Mesenchymal stem cell (in vitro differentiated cells and primary cell): ENCODE results near the gene DNTT.

ENCODE experiments used
- DNase-seq: peaks from one replicate; pipeline ENCODE4 v3.0.0-alpha.2; 2013
- H2AFZ ChIP-seq: one replicate; pipeline ENCODE4 v1.6.1; 2013; ENCODE audit warnings: low read depth, mild to moderate bottlenecking, control low read depth, inconsistent platforms, low read length, moderate library complexity
- H2AK5ac ChIP-seq: 2 replicates; pipeline ENCODE4 v1.6.1; 2013; ENCODE audit warnings: low read length, moderate library complexity, mild to moderate bottlenecking, inconsistent platforms; ENCODE audit not compliant: severe bottlenecking
- H2BK120ac ChIP-seq: one replicate; pipeline ENCODE4 v1.6.1; 2013; ENCODE audit warnings: low read depth, mild to moderate bottlenecking, inconsistent platforms, low read length, moderate library complexity
- H2BK12ac ChIP-seq, 2 experiments: one replicate each; pipeline ENCODE4 v1.6.1; 2013; ENCODE audit warnings: inconsistent platforms in 2 of 2, low read length in 2 of 2, mild to moderate bottlenecking in 2 of 2, moderate library complexity in 2 of 2, control low read depth in 1 of 2
- H2BK15ac ChIP-seq: one replicate; pipeline ENCODE4 v1.6.1; 2013; ENCODE audit warnings: mild to moderate bottlenecking, low read depth, inconsistent platforms; ENCODE audit not compliant: poor library complexity, severe bottlenecking
- H2BK5ac ChIP-seq: 2 replicates; pipeline ENCODE4 v1.6.1; 2013; ENCODE audit warnings: low read depth, mild to moderate bottlenecking, low read length, control low read depth, inconsistent platforms; ENCODE audit not compliant: poor library complexity, severe bottlenecking
- H3K14ac ChIP-seq, 2 experiments: one replicate each; pipeline ENCODE4 v1.6.1; 2013; ENCODE audit warnings: inconsistent platforms in 2 of 2, low read length in 2 of 2, control low read depth in 1 of 2, mild to moderate bottlenecking in 1 of 2, moderate library complexity in 1 of 2
- H3K18ac ChIP-seq, 2 experiments: one replicate each; pipeline ENCODE4 v1.6.1; 2013; ENCODE audit warnings: inconsistent platforms in 2 of 2, low read length in 2 of 2, control low read depth in 1 of 2, low read depth in 1 of 2, mild to moderate bottlenecking in 1 of 2
- H3K23ac ChIP-seq, 2 experiments: one replicate each; pipeline ENCODE4 v1.6.1; 2013; ENCODE audit warnings: inconsistent platforms in 2 of 2, low read length in 2 of 2, mild to moderate bottlenecking in 2 of 2, moderate library complexity in 2 of 2, control low read depth in 1 of 2
- H3K27ac ChIP-seq: 2 replicates; pipeline ENCODE4 v1.5.1; 2013; ENCODE audit warnings: mild to moderate bottlenecking, moderate library complexity, low read length, control low read depth, inconsistent platforms; ENCODE audit not compliant: poor library complexity, severe bottlenecking
- H3K27me3 ChIP-seq, 2 experiments: 2 replicates each; pipeline versions ENCODE4 v1.6.1 to v1.7.0; 2013; ENCODE audit warnings: low read length in 2 of 2, mild to moderate bottlenecking in 2 of 2, moderate library complexity in 2 of 2, control low read depth in 1 of 2, inconsistent platforms in 1 of 2; ENCODE audit not compliant: control insufficient read depth in 1 of 2, insufficient read depth in 1 of 2
- H3K36me3 ChIP-seq, 2 experiments: 2 replicates each; pipeline versions ENCODE4 v1.6.1 to v1.7.0; 2013; ENCODE audit warnings: low read length in 2 of 2, control low read depth in 1 of 2, inconsistent platforms in 1 of 2, low read depth in 1 of 2, mild to moderate bottlenecking in 1 of 2; ENCODE audit not compliant: insufficient read depth in 2 of 2, control insufficient read depth in 1 of 2
- H3K4ac ChIP-seq, 2 experiments: one replicate each; pipeline ENCODE4 v1.6.1; 2013; ENCODE audit warnings: inconsistent platforms in 2 of 2, low read length in 2 of 2, mild to moderate bottlenecking in 2 of 2, moderate library complexity in 2 of 2, control low read depth in 1 of 2, low read depth in 1 of 2
- H3K4me1 ChIP-seq: 2 replicates; pipeline ENCODE4 v1.6.1; 2013; ENCODE audit warnings: low read depth, low read length, control low read depth; ENCODE audit not compliant: control insufficient read depth, insufficient read depth
- H3K4me2 ChIP-seq: 2 replicates; pipeline ENCODE4 v1.6.1; 2013; ENCODE audit warnings: low read length, mild to moderate bottlenecking, inconsistent platforms; ENCODE audit not compliant: poor library complexity, severe bottlenecking
- H3K4me3 ChIP-seq, 2 experiments: 2 replicates each; pipeline versions ENCODE4 v1.5.1 to v1.7.0; 2013; ENCODE audit warnings: low read length in 2 of 2, mild to moderate bottlenecking in 2 of 2, control low read depth in 1 of 2, low read depth in 1 of 2; ENCODE audit not compliant: insufficient read depth in 1 of 2
- H3K79me1 ChIP-seq: replicated peaks from 2 replicates; pipeline ENCODE4 v1.6.1; 2013; ENCODE audit warnings: mild to moderate bottlenecking, control low read depth, low read length, inconsistent platforms; ENCODE audit not compliant: poor library complexity, severe bottlenecking
- H3K9ac ChIP-seq: 2 replicates; pipeline ENCODE4 v1.7.0; 2013; ENCODE audit warnings: mild to moderate bottlenecking, low read length, moderate library complexity
- H3K9me3 ChIP-seq: 2 replicates; pipeline ENCODE4 v1.7.0; 2013; ENCODE audit warnings: mild to moderate bottlenecking, low read length; ENCODE audit not compliant: control insufficient read depth
- H4K8ac ChIP-seq: one replicate; pipeline ENCODE4 v1.6.1; 2013; ENCODE audit warnings: inconsistent platforms, mild to moderate bottlenecking, low read length, moderate library complexity
- H4K91ac ChIP-seq: one replicate; pipeline ENCODE4 v1.6.1; 2013; ENCODE audit warnings: mild to moderate bottlenecking, low read length, inconsistent platforms
- WGBS: methylation state at CpG from one replicate; pipeline ENCODE4 v1.1.7; 2013; ENCODE audit warnings: mixed read lengths; 5-methylcytosine and 5-hydroxymethylcytosine counted together

The DNTT gene

DNA sequence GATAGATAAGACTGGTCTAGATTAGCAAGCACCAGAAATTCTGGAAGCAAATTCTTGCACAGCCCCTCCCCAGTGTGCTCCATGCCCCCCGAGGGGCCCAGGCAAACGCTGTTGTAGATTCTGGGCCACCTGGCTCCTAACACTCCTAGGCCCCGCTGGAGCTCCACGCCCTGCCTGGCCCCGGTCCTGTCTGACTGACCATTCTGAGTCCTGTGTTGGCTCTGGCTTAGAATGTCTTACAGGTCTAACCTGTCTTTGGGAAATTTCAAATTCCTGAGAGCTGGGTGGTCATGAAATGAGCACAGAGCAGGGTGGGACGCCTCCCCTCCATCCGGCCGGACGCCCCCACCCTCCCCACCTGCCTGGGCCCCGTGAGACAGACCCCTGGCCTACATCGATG, 67.1 kb downstream of the DNTT start:
- no peak overlapping the region for H3K4ac ChIP-seq
- no peak overlapping the region for H2BK12ac ChIP-seq
- DNase-seq = no peak
- H3K9me3 ChIP-seq = no peaks in the 10 kb centered on the region
- no peak overlapping the region for H2BK120ac ChIP-seq
- H3K4me3 ChIP-seq = no peak overlapping the region
- WGBS = 96% methylated on average over 11 of the region's 11 CpGs
- no peak overlapping the region for H3K14ac ChIP-seq
- peaks cover 0 to 30% of the 10 kb centered on the region in 2 experiments for H3K36me3 ChIP-seq
- H2BK5ac ChIP-seq = no peak overlapping the region
- H3K4me2 ChIP-seq = no peak overlapping the region
- no peak overlapping the region for H2BK15ac ChIP-seq
- no peak overlapping the region for H4K91ac ChIP-seq
- H3K27me3 ChIP-seq = peaks cover 3 to 23% of the 10 kb centered on the region in 2 experiments
- no peak overlapping the region for H2AFZ ChIP-seq
- H4K8ac ChIP-seq = no peak overlapping the region
- no peak overlapping the region for H3K27ac ChIP-seq
- peaks cover 15% of the 10 kb centered on the region for H3K4me1 ChIP-seq
- H3K9ac ChIP-seq = no peak overlapping the region
- no peaks in the 10 kb centered on the region for H3K79me1 ChIP-seq
- no peak overlapping the region for H3K18ac ChIP-seq
- H3K23ac ChIP-seq = no peak overlapping the region
- H2AK5ac ChIP-seq = no peak overlapping the region

DNA sequence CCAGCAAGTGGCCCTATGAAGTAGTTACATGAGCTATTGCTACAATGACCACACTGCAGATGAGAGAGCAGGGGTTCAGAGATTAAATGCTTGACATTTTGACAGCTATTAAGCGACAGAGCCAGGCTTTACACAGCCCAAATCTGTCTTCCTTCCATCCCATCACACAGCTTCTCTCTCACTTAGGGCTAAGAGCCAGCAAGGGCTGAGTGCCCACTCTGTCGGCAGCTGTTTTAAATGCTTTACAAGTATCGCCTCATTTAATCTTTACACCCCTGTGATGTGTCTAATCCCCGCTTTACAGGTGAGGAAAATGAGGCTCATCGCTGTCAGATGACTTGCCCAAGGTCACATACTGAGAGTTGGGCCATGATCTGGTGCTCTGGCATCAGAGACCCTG, 69.8 kb downstream of the DNTT start:
- DNase-seq = no peak
- Histone ChIP-seq H3K36me3 (peaks cover 0 to 33% of the 10 kb centered on the region in 2 experiments), H3K4me1 (peaks cover 23% of the 10 kb centered on the region), H3K14ac (no peak overlapping the region), H3K27ac (no peak overlapping the region), H3K23ac (no peak overlapping the region), H2BK12ac (no peak overlapping the region), H3K18ac (no peak overlapping the region), H2BK120ac (no peak overlapping the region), H2BK5ac (no peak overlapping the region), H3K9me3 (no peaks in the 10 kb centered on the region), H3K27me3 (peaks cover 3 to 30% of the 10 kb centered on the region in 2 experiments), H4K91ac (no peak overlapping the region), H3K4me2 (no peak overlapping the region), H3K9ac (no peak overlapping the region), H3K79me1 (no peaks in the 10 kb centered on the region), H3K4me3 (no peak overlapping the region), H2AFZ (no peak overlapping the region), H2BK15ac (no peak overlapping the region), H3K4ac (no peak overlapping the region), H4K8ac (no peak overlapping the region), H2AK5ac (no peak overlapping the region)
- WGBS = 94% methylated on average over 5 of the region's 5 CpGs

DNA sequence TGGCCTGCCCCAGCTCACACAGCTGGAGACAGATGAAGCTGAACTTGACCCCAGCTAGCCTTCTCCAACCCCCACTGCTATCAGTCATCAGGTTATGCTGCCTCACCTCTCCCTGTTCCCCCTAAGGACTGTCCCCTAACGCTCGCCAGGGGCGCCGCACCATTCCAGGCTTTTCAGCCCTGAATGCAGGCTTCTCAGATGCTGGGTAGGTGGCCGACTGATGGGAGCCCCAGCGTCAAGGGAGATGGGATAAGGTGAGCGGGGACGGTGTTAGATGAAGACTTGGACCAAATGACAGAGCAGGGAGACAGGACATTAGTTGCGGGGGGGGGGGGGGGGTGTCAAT, 70.4 kb downstream of the DNTT start:
- no peak for DNase-seq
- Histone ChIP-seq H2BK120ac (no peak overlapping the region), H3K9ac (peak overlapping the region; percentile 79), H2AFZ (no peak overlapping the region), H3K18ac (no peak overlapping the region), H3K36me3 (peaks cover 0 to 32% of the 10 kb centered on the region in 2 experiments), H3K4me3 (peak overlapping the region in 1 of 2 experiments; percentile 81), H2AK5ac (no peak overlapping the region), H2BK12ac (no peak overlapping the region), H2BK5ac (no peak overlapping the region), H3K27ac (no peak overlapping the region), H3K27me3 (peaks cover 3 to 30% of the 10 kb centered on the region in 2 experiments), H3K4ac (no peak overlapping the region), H3K4me2 (peak overlapping the region; percentile 25), H3K79me1 (no peaks in the 10 kb centered on the region), H3K23ac (no peak overlapping the region), H3K9me3 (no peaks in the 10 kb centered on the region), H4K91ac (no peak overlapping the region), H3K14ac (no peak overlapping the region), H3K4me1 (peaks cover 23% of the 10 kb centered on the region), H4K8ac (no peak overlapping the region), H2BK15ac (no peak overlapping the region)
- 38% methylated on average over 8 of the region's 9 CpGs for WGBS

DNA sequence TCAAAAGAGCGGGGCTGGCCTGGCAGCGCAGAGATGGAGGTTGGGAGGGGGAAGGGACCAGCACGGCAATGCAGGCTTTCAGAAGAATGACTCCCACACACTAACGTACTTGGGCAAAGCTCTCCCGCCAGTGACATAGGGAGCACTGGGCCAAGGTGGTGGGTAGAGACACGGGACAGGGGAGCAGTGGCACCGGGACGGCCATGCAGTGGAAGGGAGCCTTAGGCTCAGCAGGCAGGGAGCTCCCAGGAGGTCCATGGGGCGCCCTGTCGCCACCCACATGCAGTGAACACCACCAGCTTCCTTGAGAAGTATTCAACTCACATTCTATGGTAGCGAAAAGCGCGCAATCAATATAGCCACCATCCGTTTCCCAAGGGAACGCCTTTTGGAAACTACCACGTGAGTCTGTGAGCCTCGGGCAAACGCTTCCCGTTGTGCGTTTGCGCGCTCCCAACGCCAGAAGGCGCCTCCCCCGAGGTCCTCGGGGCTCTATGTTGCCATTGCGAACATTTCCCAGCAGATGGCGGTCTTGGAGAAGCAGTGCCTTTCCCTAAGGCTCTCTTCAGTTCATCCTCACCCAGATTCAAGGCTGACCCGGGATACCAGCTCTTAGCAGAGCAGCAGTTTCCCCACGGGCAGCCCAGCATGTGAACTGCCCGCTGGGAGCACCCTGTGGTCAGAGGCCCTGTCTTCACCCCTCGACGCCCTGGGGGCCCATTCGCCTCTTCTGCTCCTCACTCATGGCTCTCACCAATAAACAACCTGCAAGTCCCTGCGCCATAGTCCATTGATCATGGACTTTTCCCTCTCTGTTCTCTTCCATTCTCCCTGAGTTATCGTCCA, 71.0 kb downstream of the DNTT start:
- peaks cover 0 to 29% of the 10 kb centered on the region in 2 experiments for H3K36me3 ChIP-seq
- peak overlapping the region; percentile 78 for H3K4me2 ChIP-seq
- H3K23ac ChIP-seq = no peak overlapping the region
- no peak overlapping the region for H2BK15ac ChIP-seq
- H2BK12ac ChIP-seq = peak overlapping the region in 1 of 2 experiments; percentile 31
- H3K4me3 ChIP-seq = peak overlapping the region; percentile 36 to 81
- peak overlapping the region; percentile 13 for H4K8ac ChIP-seq
- no peak overlapping the region for H2BK5ac ChIP-seq
- 13% methylated on average over 32 of the region's 36 CpGs for WGBS
- H3K9ac ChIP-seq = peak overlapping the region; percentile 79
- peaks cover 18% of the 10 kb centered on the region for H3K4me1 ChIP-seq
- no peaks in the 10 kb centered on the region for H3K9me3 ChIP-seq
- DNase-seq = peak; percentile 85
- no peak overlapping the region for H4K91ac ChIP-seq
- no peak overlapping the region for H3K18ac ChIP-seq
- H2AFZ ChIP-seq = peak overlapping the region; percentile 11
- H2AK5ac ChIP-seq = no peak overlapping the region
- peaks cover 3 to 29% of the 10 kb centered on the region in 2 experiments for H3K27me3 ChIP-seq
- H3K27ac ChIP-seq = no peak overlapping the region
- H2BK120ac ChIP-seq = no peak overlapping the region
- no peak overlapping the region for H3K4ac ChIP-seq
- no peaks in the 10 kb centered on the region for H3K79me1 ChIP-seq
- peak overlapping the region in 1 of 2 experiments; percentile 44 for H3K14ac ChIP-seq
